ENCODE data around the gene CMIP. TPM values are rescaled to one million over a fixed set of nuclear protein-coding genes. Genes with fewer than 3 reads are reported as not detected.

The CMIP gene
- total RNA-seq, 4 donors from 2014 or later: 63.9 to 89.9 (median 70.0) TPM

- no peaks in the 10 kb centered on the region for H3K9me3 ChIP-seq
- TF ChIP-seq POLR2AphosphoS5 (IDR thresholded peaks at IDR 0.05) (no peak), EP300 (IDR thresholded peaks at IDR 0.05) (no peak), POLR2A (IDR thresholded peaks at IDR 0.05) (no peak)
- no peaks in the 10 kb centered on the region for H3K27me3 ChIP-seq
- peak overlapping the region; percentile 45 for H3K27ac ChIP-seq
- no peak overlapping the region for H3K4me3 ChIP-seq
- H3K36me3 ChIP-seq: no peaks in the 10 kb centered on the region
- DNase-seq (ENCODE audit: low spot score in 2 of 2): no peak
- H3K4me1 ChIP-seq: peaks cover 6% of the 10 kb centered on the region
- 58% methylated on average over 12 of the region's 13 CpGs for WGBS
These were observed 307.7 kb downstream of the CMIP start for GRCh38 chr16:81752225-81752875.

GRCh38 chr16:81752876-81753227, 308.2 kb downstream of the CMIP start:
- H3K36me3 ChIP-seq: no peaks in the 10 kb centered on the region
- no peak overlapping the region for H3K4me3 ChIP-seq
- H3K27me3 ChIP-seq: no peaks in the 10 kb centered on the region
- DNase-seq (ENCODE audit: low spot score in 2 of 2): no peak
- peaks cover 6% of the 10 kb centered on the region for H3K4me1 ChIP-seq
- TF ChIP-seq POLR2AphosphoS5 (IDR thresholded peaks at IDR 0.05): no peak
- no peak for TF ChIP-seq CTCF (IDR thresholded peaks at IDR 0.05)
- TF ChIP-seq EP300 (IDR thresholded peaks at IDR 0.05): no peak
- TF ChIP-seq POLR2A (IDR thresholded peaks at IDR 0.05): no peak
- no peak overlapping the region for H3K27ac ChIP-seq
- 91% methylated on average over 7 of the region's 7 CpGs for WGBS
- H3K9me3 ChIP-seq: no peaks in the 10 kb centered on the region

GRCh38 chr16:81754858-81755257, 310.2 kb downstream of the CMIP start:
- Histone ChIP-seq H3K36me3 (no peaks in the 10 kb centered on the region), H3K9me3 (no peaks in the 10 kb centered on the region), H3K27me3 (no peaks in the 10 kb centered on the region), H3K27ac (no peak overlapping the region), H3K4me1 (peaks cover 6% of the 10 kb centered on the region), H3K4me3 (no peak overlapping the region)
- no peak for TF ChIP-seq POLR2AphosphoS5 (IDR thresholded peaks at IDR 0.05)
- TF ChIP-seq CTCF (IDR thresholded peaks at IDR 0.05): no peak
- TF ChIP-seq POLR2A (IDR thresholded peaks at IDR 0.05): no peak
- TF ChIP-seq EP300 (IDR thresholded peaks at IDR 0.05): no peak
- WGBS: 88% methylated on average over 1 of the region's 1 CpG
- no peak for DNase-seq (ENCODE audit: low spot score in 2 of 2)

- 58% methylated on average over 13 of the region's 13 CpGs for WGBS
- no peak overlapping the region for H3K4me3 ChIP-seq
- TF ChIP-seq EP300 (IDR thresholded peaks at IDR 0.05) (no peak), POLR2A (IDR thresholded peaks at IDR 0.05) (no peak), POLR2AphosphoS5 (IDR thresholded peaks at IDR 0.05) (no peak), CTCF (IDR thresholded peaks at IDR 0.05) (no peak)
- H3K27ac ChIP-seq: no peak overlapping the region
- no peaks in the 10 kb centered on the region for H3K9me3 ChIP-seq
- no peak for DNase-seq (ENCODE audit: low spot score in 2 of 2)
- H3K27me3 ChIP-seq: no peaks in the 10 kb centered on the region
- peaks cover 6% of the 10 kb centered on the region for H3K4me1 ChIP-seq
- no peaks in the 10 kb centered on the region for H3K36me3 ChIP-seq
These were observed 311.5 kb downstream of the CMIP start for GRCh38 chr16:81755915-81756614.

GRCh38 chr16:81756615-81757356, 312.2 kb downstream of the CMIP start:
- Histone ChIP-seq H3K27me3 (no peaks in the 10 kb centered on the region), H3K27ac (no peak overlapping the region), H3K36me3 (no peaks in the 10 kb centered on the region), H3K4me3 (no peak overlapping the region), H3K9me3 (no peaks in the 10 kb centered on the region), H3K4me1 (peaks cover 6% of the 10 kb centered on the region)
- TF ChIP-seq EP300 (IDR thresholded peaks at IDR 0.05) (no peak), POLR2AphosphoS5 (IDR thresholded peaks at IDR 0.05) (no peak), POLR2A (IDR thresholded peaks at IDR 0.05) (no peak), CTCF (IDR thresholded peaks at IDR 0.05) (no peak)
- DNase-seq (ENCODE audit: low spot score in 2 of 2): no peak
- 70% methylated on average over 9 of the region's 9 CpGs for WGBS
